ENCODE results near the gene CCR1.
A peak's percentile ranks its signal among the peaks of the same experiment; 100 is the strongest.
"Not testable (repeated sequence)": the region's sequence is repeated elsewhere in the genome, so short reads cannot be mapped to it uniquely, and the experiment has no call there.

The CCR1 gene

GRCh38 chr3:46209746-46210470 is 1.8 kb upstream of the CCR1 start:
- peak; percentile 55 for DNase-seq

GRCh38 chr3:46209053-46209452 is 940 bp upstream of the CCR1 start:
- DNase-seq, result no peak

GRCh38 chr3:46207514-46207913 is 599 bp downstream of the CCR1 start:
- DNase-seq, result not testable (repeated sequence)

GRCh38 chr3:46206282-46207015 is 1.7 kb downstream of the CCR1 start:
- no peak for DNase-seq

GRCh38 chr3:46205286-46205960 is 2.7 kb downstream of the CCR1 start:
- DNase-seq, result no peak

- no peak for DNase-seq
These were observed 4.4 kb downstream of the CCR1 start for GRCh38 chr3:46203681-46204080.

GRCh38 chr3:46202535-46202934 is 5.6 kb downstream of the CCR1 start:
- DNase-seq, result no peak

- DNase-seq, result no peak
These were observed 7.3 kb downstream of the CCR1 start for GRCh38 chr3:46200790-46201189.

GRCh38 chr3:46200211-46200610 is 7.9 kb downstream of the CCR1 start:
- no peak for DNase-seq

- no peak for DNase-seq
These were observed 11.7 kb downstream of the CCR1 start for GRCh38 chr3:46196261-46196957.

- no peak for DNase-seq
These were observed 13.1 kb downstream of the CCR1 start for GRCh38 chr3:46194868-46195553.

GRCh38 chr3:46193436-46193835 is 14.7 kb downstream of the CCR1 start:
- no peak for DNase-seq

- no peak for DNase-seq
These were observed 15.2 kb downstream of the CCR1 start for GRCh38 chr3:46192939-46193338.

- no peak for DNase-seq
These were observed 16.4 kb downstream of the CCR1 start for GRCh38 chr3:46191730-46192129.

GRCh38 chr3:46188708-46189107 is 19.4 kb downstream of the CCR1 start:
- no peak for DNase-seq

- DNase-seq, result no peak
These were observed 20.2 kb downstream of the CCR1 start for GRCh38 chr3:46187876-46188275.

- no peak for DNase-seq
These were observed 20.8 kb downstream of the CCR1 start for GRCh38 chr3:46187341-46187700.

- DNase-seq, result no peak
These were observed 21.4 kb downstream of the CCR1 start for GRCh38 chr3:46186471-46187340.

- DNase-seq, result no peak
These were observed 23.6 kb downstream of the CCR1 start for GRCh38 chr3:46184469-46184868.

- DNase-seq, result no peak
These were observed 24.8 kb downstream of the CCR1 start for GRCh38 chr3:46183330-46183729.

- DNase-seq, result no peak
These were observed 39.3 kb downstream of the CCR1 start for GRCh38 chr3:46168583-46169345.
